ENCODE results near the gene PCBP3. TPM values are rescaled to one million over a fixed set of nuclear protein-coding genes. Genes with fewer than 3 reads are reported as not detected.

PCBP3 gene
- total RNA-seq, 4 donors from 2014 or later = 0.77 to 8.6 (median 3.2) TPM; not detected in 1

- TF ChIP-seq, protein P1, sequence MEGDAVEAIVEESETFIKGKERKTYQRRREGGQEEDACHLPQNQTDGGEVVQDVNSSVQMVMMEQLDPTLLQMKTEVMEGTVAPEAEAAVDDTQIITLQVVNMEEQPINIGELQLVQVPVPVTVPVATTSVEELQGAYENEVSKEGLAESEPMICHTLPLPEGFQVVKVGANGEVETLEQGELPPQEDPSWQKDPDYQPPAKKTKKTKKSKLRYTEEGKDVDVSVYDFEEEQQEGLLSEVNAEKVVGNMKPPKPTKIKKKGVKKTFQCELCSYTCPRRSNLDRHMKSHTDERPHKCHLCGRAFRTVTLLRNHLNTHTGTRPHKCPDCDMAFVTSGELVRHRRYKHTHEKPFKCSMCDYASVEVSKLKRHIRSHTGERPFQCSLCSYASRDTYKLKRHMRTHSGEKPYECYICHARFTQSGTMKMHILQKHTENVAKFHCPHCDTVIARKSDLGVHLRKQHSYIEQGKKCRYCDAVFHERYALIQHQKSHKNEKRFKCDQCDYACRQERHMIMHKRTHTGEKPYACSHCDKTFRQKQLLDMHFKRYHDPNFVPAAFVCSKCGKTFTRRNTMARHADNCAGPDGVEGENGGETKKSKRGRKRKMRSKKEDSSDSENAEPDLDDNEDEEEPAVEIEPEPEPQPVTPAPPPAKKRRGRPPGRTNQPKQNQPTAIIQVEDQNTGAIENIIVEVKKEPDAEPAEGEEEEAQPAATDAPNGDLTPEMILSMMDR (IDR thresholded peaks at IDR 0.05) = no peak
- TF ChIP-seq POLR2A (IDR thresholded peaks at IDR 0.05) = no peak
- Histone ChIP-seq H3K27ac (no peak overlapping the region), H3K4me1 (no peaks in the 10 kb centered on the region), H3K36me3 (no peaks in the 10 kb centered on the region), H3K9me3 (no peaks in the 10 kb centered on the region), H3K27me3 (no peaks in the 10 kb centered on the region), H3K4me3 (no peak overlapping the region)
- DNase-seq = no peak
- intact Hi-C loops (cut with DNase I; ENCODE audit: low total_unique reads) = no loop called here
These were observed 79.8 kb downstream of the PCBP3 start for GRCh38 chr21:45723049-45723958.

DNA sequence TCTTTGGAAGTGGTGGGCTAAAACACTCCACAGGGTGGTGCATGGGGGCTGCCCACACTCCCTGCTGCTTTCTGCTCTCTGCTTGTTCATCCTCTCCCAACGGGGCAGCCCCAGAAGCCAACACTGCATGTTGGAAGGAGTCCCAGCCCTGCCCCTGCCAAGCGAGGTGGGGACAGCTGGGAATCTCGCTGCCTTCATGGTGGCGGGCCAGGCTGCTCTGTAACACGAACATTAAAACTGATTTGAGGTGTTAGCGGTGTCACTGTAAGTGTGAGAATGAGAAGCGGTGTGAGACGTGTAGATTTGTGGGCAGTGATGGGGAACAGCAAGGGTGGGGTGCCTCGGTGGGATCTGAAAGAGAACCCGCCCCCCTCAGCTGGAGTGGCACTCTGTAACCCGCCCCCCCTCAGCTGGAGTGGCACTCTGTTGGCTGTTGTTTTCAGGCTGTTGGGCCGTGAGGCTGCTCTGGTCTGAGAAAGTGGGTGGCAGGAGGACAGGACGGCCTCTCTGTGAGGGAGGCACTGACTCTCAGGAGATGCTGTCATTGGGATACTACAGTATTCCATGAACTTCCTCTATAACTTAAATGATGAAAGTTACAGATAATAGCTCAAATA, 80.9 kb downstream of the PCBP3 start:
- no peak for TF ChIP-seq POLR2A (IDR thresholded peaks at IDR 0.05)
- TF ChIP-seq, protein P1 (IDR thresholded peaks at IDR 0.05) = no peak
- Histone ChIP-seq H3K4me1 (no peaks in the 10 kb centered on the region), H3K27ac (no peak overlapping the region), H3K36me3 (no peaks in the 10 kb centered on the region), H3K9me3 (no peaks in the 10 kb centered on the region), H3K27me3 (no peaks in the 10 kb centered on the region), H3K4me3 (no peak overlapping the region)
- DNase-seq = no peak
- intact Hi-C loops (cut with DNase I; ENCODE audit: low total_unique reads) = no loop called here

DNA sequence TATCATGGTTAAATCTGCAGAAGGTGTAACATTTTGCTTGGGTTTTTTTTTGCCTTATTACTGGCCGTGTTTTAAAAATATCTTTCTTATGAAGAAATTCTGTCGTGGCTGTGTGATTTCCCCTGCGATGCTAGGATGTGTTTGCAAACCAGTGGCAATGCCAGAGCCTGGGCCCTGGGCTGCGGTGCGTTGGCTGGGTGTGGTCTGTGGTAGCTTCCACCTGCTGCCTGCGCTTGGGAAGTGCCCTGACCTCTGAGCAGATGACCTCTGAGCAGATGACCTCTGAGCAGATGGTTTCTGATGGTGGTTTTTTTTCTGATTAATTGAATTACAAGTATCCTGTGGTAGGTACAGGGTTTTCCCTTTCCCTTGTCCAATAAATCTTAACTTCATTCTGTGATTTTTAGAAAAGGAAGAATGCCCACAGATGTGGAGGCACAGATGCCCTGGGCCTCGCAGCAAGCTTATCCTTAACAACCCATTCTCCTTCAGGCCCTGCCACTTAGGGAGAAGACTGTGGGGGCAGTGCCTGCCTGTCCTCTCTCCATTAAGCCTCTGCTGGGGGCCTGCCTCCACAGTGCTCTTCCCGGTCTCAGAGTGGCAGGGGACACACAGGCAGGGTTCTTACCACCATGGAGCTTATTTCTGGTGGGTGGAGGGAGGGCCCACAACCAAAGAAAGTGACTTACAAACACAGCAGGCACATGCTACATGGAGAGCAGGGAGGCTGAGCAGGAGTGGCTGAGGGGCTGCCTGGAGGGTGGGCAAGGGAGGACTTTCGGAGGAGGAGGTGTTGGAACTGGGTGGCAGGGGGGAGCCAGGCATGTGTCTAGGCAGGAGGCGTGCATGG, 81.7 kb downstream of the PCBP3 start:
- no peaks in the 10 kb centered on the region for H3K4me1 ChIP-seq
- no peak for TF ChIP-seq POLR2A (IDR thresholded peaks at IDR 0.05)
- TF ChIP-seq, protein P1 (IDR thresholded peaks at IDR 0.05) = no peak
- H3K9me3 ChIP-seq = no peaks in the 10 kb centered on the region
- H3K36me3 ChIP-seq = no peaks in the 10 kb centered on the region
- intact Hi-C loops (cut with DNase I; ENCODE audit: low total_unique reads) = no loop called here
- no peak for DNase-seq
- H3K4me3 ChIP-seq = no peak overlapping the region
- H3K27me3 ChIP-seq = no peaks in the 10 kb centered on the region
- no peak overlapping the region for H3K27ac ChIP-seq

DNA sequence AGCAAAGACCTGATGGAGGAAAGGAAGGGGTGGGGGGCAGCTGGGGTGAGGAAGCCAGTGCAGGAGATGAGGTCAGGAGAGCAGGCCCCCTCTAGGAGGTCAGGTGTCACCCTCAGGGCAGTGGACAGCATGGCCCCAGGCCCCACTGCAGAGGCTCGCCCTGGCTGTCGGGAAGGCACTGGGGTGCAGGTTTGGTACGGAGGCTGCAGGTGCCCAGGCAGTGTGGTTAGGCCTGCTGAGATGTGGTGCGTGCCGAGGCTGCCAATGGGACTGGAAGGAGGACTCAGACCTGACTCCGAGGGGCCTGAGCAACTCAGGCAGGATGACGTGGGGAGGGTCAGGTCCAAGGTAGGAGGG, 82.3 kb downstream of the PCBP3 start:
- no peaks in the 10 kb centered on the region for H3K27me3 ChIP-seq
- H3K4me3 ChIP-seq = no peak overlapping the region
- no peaks in the 10 kb centered on the region for H3K9me3 ChIP-seq
- TF ChIP-seq, protein P1 (IDR thresholded peaks at IDR 0.05) = no peak
- no peak for TF ChIP-seq POLR2A (IDR thresholded peaks at IDR 0.05)
- intact Hi-C loops (cut with DNase I; ENCODE audit: low total_unique reads) = no loop called here
- H3K4me1 ChIP-seq = no peaks in the 10 kb centered on the region
- DNase-seq = no peak
- H3K27ac ChIP-seq = no peak overlapping the region
- no peaks in the 10 kb centered on the region for H3K36me3 ChIP-seq
